Kidney capillary endothelial cell (primary cell): Measurements from ENCODE around the gene RTKN2.

Source experiments
- DNase-seq: peaks from one replicate; pipeline ENCODE4 v3.0.0-alpha.2; 2018; ENCODE audit warnings: low spot score

The RTKN2 gene

GRCh38 chr10:62171791-62172190 is 96.9 kb downstream of the RTKN2 start:
- DNase-seq = no peak

GRCh38 chr10:62170732-62171131 is 97.9 kb downstream of the RTKN2 start:
- no peak for DNase-seq

- DNase-seq = no peak
Observed at GRCh38 chr10:62166331-62167131, 102.1 kb downstream of the RTKN2 start.

- DNase-seq = no peak
Observed at GRCh38 chr10:62165803-62166202, 102.8 kb downstream of the RTKN2 start.

- DNase-seq = no peak
Observed at GRCh38 chr10:62163024-62163423, 105.6 kb downstream of the RTKN2 start.

GRCh38 chr10:62162261-62162981 is 106.2 kb downstream of the RTKN2 start:
- no peak for DNase-seq

- DNase-seq = no peak
Observed at GRCh38 chr10:62159351-62159750, 109.3 kb downstream of the RTKN2 start.

GRCh38 chr10:62157601-62158000 is 111.0 kb downstream of the RTKN2 start:
- DNase-seq = no peak

- no peak for DNase-seq
Observed at GRCh38 chr10:62155054-62155680, 113.5 kb downstream of the RTKN2 start.

GRCh38 chr10:62154231-62154630 is 114.4 kb downstream of the RTKN2 start:
- no peak for DNase-seq

- DNase-seq = no peak
Observed at GRCh38 chr10:62153191-62153590, 115.5 kb downstream of the RTKN2 start.

- DNase-seq = no peak
Observed at GRCh38 chr10:62149621-62150020, 119.0 kb downstream of the RTKN2 start.

- DNase-seq = no peak
Observed at GRCh38 chr10:62148155-62148554, 120.5 kb downstream of the RTKN2 start.

- no peak for DNase-seq
Observed at GRCh38 chr10:62147425-62147824, 121.2 kb downstream of the RTKN2 start.

GRCh38 chr10:62136931-62137330 is 131.7 kb downstream of the RTKN2 start:
- DNase-seq = no peak

- DNase-seq = no peak
Observed at GRCh38 chr10:62133618-62134017, 135.0 kb downstream of the RTKN2 start.
